ENCODE measurements around the gene CFAP61. TPM values are rescaled to one million over a fixed set of nuclear protein-coding genes. Genes with fewer than 3 reads are reported as not detected.
A peak's percentile ranks its signal among the peaks of the same experiment; 100 is the strongest.

Gene CFAP61
- total and polyA plus RNA-seq, 2 experiments from 2014 or later = 0.21 TPM; not detected in 1

DNA sequence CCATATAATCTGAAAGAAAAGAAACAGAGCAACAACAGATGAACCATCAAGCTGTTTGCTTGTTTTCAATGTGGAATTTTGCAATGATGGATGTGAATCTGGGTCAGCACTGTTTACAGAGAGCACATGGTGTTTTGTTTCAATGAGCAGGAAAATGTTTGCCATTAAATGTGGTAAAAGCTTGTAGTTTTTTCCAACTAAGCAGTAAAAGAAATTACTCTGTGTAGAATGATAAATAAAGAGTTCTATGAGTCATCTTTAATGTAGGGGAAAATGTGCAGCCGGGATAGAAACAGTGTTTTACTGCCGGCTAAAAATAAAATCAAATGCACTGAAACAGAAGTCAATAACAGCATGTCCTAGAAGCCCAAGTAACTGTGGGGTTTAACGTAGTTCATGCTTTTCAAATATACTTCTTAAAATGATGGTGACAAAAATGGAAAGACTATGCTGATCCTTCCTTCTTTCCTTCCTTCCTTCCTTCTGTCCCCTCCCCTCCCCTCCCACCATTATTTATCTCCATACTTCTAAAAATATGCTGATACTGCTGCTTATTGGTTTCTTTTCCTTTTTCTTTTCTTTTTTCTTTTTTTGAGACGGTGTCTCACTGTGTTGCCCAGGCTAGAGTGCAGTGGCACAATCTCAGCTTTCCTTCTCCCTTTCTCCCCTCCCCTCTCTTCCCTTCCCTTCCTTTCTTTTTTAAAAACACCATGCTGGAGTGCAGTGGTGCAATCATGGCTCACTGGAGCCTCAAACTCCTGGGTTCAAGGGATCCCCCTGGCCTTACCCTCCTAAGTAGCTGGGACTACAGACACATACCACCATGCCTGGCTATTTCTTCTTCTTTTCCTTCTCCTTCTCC, 41.5 kb upstream of the CFAP61 start:
- Mint-ChIP-seq H3K9me3 (no peaks in the 10 kb centered on the region), H3K36me3 (ENCODE audit: low read depth) (no peaks in the 10 kb centered on the region), H3K27me3 (ENCODE audit: insufficient read depth, low read depth, poor library complexity) (peaks cover 4% of the 10 kb centered on the region), H3K27ac (no peak overlapping the region), H3K4me1 (peaks cover 12% of the 10 kb centered on the region), H3K4me3 (no peak overlapping the region)
- Histone ChIP-seq H2AFZ (peak overlapping the region; percentile 33; the same call in 1 of the 2 replicates), H3K27ac (ENCODE audit: low read depth) (no peak overlapping the region), H3K4me3 (no peak overlapping the region), H3K4me2 (no peak overlapping the region), H3K4me1 (ENCODE audit: insufficient read depth) (peaks cover 13% of the 10 kb centered on the region), H3K27me3 (ENCODE audit: insufficient read depth) (no peaks in the 10 kb centered on the region), H3K9me2 (ENCODE audit: insufficient read depth) (no peaks in the 10 kb centered on the region), H4K20me1 (replicated peaks; ENCODE audit: insufficient read depth) (no peaks in the 10 kb centered on the region), H3K79me2 (replicated peaks; ENCODE audit: insufficient read depth) (no peaks in the 10 kb centered on the region), H3K36me3 (ENCODE audit: insufficient read depth) (no peaks in the 10 kb centered on the region), H3F3A (replicated peaks; ENCODE audit: low read depth) (no peaks in the 10 kb centered on the region)
- ATAC-seq = no peak
- TF ChIP-seq EZH2phosphoT487 (IDR thresholded peaks at IDR 0.05; ENCODE audit: unreplicated experiment) = no peak
- TF ChIP-seq STAT1 (IDR thresholded peaks at IDR 0.05; ENCODE audit: unreplicated experiment) = no peak
- TF ChIP-seq ZNF114 (CRISPR knock-in tag; IDR thresholded peaks at IDR 0.05) = no peak
- TF ChIP-seq, protein P1, sequence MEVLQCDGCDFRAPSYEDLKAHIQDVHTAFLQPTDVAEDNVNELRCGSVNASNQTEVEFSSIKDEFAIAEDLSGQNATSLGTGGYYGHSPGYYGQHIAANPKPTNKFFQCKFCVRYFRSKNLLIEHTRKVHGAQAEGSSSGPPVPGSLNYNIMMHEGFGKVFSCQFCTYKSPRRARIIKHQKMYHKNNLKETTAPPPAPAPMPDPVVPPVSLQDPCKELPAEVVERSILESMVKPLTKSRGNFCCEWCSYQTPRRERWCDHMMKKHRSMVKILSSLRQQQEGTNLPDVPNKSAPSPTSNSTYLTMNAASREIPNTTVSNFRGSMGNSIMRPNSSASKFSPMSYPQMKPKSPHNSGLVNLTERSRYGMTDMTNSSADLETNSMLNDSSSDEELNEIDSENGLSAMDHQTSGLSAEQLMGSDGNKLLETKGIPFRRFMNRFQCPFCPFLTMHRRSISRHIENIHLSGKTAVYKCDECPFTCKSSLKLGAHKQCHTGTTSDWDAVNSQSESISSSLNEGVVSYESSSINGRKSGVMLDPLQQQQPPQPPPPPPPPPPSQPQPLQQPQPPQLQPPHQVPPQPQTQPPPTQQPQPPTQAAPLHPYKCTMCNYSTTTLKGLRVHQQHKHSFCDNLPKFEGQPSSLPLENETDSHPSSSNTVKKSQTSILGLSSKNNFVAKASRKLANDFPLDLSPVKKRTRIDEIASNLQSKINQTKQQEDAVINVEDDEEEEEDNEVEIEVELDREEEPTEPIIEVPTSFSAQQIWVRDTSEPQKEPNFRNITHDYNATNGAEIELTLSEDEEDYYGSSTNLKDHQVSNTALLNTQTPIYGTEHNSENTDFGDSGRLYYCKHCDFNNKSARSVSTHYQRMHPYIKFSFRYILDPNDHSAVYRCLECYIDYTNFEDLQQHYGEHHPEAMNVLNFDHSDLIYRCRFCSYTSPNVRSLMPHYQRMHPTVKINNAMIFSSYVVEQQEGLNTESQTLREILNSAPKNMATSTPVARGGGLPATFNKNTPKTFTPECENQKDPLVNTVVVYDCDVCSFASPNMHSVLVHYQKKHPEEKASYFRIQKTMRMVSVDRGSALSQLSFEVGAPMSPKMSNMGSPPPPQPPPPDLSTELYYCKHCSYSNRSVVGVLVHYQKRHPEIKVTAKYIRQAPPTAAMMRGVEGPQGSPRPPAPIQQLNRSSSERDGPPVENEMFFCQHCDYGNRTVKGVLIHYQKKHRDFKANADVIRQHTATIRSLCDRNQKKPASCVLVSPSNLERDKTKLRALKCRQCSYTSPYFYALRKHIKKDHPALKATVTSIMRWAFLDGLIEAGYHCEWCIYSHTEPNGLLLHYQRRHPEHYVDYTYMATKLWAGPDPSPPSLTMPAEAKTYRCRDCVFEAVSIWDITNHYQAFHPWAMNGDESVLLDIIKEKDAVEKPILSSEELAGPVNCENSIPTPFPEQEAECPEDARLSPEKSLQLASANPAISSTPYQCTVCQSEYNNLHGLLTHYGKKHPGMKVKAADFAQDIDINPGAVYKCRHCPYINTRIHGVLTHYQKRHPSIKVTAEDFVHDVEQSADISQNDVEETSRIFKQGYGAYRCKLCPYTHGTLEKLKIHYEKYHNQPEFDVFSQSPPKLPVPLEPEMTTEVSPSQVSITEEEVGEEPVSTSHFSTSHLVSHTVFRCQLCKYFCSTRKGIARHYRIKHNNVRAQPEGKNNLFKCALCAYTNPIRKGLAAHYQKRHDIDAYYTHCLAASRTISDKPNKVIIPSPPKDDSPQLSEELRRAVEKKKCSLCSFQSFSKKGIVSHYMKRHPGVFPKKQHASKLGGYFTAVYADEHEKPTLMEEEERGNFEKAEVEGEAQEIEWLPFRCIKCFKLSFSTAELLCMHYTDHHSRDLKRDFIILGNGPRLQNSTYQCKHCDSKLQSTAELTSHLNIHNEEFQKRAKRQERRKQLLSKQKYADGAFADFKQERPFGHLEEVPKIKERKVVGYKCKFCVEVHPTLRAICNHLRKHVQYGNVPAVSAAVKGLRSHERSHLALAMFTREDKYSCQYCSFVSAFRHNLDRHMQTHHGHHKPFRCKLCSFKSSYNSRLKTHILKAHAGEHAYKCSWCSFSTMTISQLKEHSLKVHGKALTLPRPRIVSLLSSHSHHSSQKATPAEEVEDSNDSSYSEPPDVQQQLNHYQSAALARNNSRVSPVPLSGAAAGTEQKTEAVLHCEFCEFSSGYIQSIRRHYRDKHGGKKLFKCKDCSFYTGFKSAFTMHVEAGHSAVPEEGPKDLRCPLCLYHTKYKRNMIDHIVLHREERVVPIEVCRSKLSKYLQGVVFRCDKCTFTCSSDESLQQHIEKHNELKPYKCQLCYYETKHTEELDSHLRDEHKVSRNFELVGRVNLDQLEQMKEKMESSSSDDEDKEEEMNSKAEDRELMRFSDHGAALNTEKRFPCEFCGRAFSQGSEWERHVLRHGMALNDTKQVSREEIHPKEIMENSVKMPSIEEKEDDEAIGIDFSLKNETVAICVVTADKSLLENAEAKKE (CRISPR knock-in tag; IDR thresholded peaks at IDR 0.05) = no peak
- TF ChIP-seq EZH2 (IDR thresholded peaks at IDR 0.05; ENCODE audit: low read depth, unreplicated experiment) = no peak
- TF ChIP-seq NANOG (IDR thresholded peaks at IDR 0.05; ENCODE audit: borderline replicate concordance) = no peak
- no peak for TF ChIP-seq JUNB (IDR thresholded peaks at IDR 0.05; ENCODE audit: unreplicated experiment)
- TF ChIP-seq POLR2AphosphoS5 (IDR thresholded peaks at IDR 0.05; ENCODE audit: low read depth) = no peak
- TF ChIP-seq, protein P2, sequence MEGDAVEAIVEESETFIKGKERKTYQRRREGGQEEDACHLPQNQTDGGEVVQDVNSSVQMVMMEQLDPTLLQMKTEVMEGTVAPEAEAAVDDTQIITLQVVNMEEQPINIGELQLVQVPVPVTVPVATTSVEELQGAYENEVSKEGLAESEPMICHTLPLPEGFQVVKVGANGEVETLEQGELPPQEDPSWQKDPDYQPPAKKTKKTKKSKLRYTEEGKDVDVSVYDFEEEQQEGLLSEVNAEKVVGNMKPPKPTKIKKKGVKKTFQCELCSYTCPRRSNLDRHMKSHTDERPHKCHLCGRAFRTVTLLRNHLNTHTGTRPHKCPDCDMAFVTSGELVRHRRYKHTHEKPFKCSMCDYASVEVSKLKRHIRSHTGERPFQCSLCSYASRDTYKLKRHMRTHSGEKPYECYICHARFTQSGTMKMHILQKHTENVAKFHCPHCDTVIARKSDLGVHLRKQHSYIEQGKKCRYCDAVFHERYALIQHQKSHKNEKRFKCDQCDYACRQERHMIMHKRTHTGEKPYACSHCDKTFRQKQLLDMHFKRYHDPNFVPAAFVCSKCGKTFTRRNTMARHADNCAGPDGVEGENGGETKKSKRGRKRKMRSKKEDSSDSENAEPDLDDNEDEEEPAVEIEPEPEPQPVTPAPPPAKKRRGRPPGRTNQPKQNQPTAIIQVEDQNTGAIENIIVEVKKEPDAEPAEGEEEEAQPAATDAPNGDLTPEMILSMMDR (conservative IDR thresholded peaks at IDR 0.05; ENCODE audit: low read depth in 2 of 2) = no peak
- TF ChIP-seq CREB1 (CRISPR knock-in tag; IDR thresholded peaks at IDR 0.05; ENCODE audit: low read depth) = no peak
- TF ChIP-seq, protein P3, sequence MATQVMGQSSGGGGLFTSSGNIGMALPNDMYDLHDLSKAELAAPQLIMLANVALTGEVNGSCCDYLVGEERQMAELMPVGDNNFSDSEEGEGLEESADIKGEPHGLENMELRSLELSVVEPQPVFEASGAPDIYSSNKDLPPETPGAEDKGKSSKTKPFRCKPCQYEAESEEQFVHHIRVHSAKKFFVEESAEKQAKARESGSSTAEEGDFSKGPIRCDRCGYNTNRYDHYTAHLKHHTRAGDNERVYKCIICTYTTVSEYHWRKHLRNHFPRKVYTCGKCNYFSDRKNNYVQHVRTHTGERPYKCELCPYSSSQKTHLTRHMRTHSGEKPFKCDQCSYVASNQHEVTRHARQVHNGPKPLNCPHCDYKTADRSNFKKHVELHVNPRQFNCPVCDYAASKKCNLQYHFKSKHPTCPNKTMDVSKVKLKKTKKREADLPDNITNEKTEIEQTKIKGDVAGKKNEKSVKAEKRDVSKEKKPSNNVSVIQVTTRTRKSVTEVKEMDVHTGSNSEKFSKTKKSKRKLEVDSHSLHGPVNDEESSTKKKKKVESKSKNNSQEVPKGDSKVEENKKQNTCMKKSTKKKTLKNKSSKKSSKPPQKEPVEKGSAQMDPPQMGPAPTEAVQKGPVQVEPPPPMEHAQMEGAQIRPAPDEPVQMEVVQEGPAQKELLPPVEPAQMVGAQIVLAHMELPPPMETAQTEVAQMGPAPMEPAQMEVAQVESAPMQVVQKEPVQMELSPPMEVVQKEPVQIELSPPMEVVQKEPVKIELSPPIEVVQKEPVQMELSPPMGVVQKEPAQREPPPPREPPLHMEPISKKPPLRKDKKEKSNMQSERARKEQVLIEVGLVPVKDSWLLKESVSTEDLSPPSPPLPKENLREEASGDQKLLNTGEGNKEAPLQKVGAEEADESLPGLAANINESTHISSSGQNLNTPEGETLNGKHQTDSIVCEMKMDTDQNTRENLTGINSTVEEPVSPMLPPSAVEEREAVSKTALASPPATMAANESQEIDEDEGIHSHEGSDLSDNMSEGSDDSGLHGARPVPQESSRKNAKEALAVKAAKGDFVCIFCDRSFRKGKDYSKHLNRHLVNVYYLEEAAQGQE (IDR thresholded peaks at IDR 0.05; ENCODE audit: unreplicated experiment) = no peak
- no peak for TF ChIP-seq ZNF331 (CRISPR knock-in tag; IDR thresholded peaks at IDR 0.05; ENCODE audit: low read depth)
- TF ChIP-seq, protein P4, sequence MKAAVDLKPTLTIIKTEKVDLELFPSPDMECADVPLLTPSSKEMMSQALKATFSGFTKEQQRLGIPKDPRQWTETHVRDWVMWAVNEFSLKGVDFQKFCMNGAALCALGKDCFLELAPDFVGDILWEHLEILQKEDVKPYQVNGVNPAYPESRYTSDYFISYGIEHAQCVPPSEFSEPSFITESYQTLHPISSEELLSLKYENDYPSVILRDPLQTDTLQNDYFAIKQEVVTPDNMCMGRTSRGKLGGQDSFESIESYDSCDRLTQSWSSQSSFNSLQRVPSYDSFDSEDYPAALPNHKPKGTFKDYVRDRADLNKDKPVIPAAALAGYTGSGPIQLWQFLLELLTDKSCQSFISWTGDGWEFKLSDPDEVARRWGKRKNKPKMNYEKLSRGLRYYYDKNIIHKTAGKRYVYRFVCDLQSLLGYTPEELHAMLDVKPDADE (IDR thresholded peaks at IDR 0.05) = no peak
- no peak for DNase-seq (ENCODE audit: low spot score)

All from GM23338 (cell line).